Activated CD8-positive, alpha-beta memory T cell treated with anti-CD3 and anti-CD28 coated beads for 24 hours (primary cell): Measurements from ENCODE around the gene PHKA2.

Experiments used
- DNase-seq: peaks from one replicate; pipeline ENCODE4 v3.0.0-alpha.2; 2020

The PHKA2 gene

GRCh38 chrX:18924507-18925088 lies 59.3 kb downstream of the PHKA2 start:
- DNase-seq, result no peak

- no peak for DNase-seq
Observed at GRCh38 chrX:18920566-18920965, 63.3 kb downstream of the PHKA2 start.

GRCh38 chrX:18920079-18920478 lies 63.8 kb downstream of the PHKA2 start:
- DNase-seq, result no peak

- DNase-seq, result no peak
Observed at GRCh38 chrX:18917831-18918230, 66.1 kb downstream of the PHKA2 start.

GRCh38 chrX:18906286-18906685 lies 77.6 kb downstream of the PHKA2 start:
- no peak for DNase-seq

GRCh38 chrX:18900401-18900976 lies 83.4 kb downstream of the PHKA2 start:
- no peak for DNase-seq

- DNase-seq, result no peak
Observed at GRCh38 chrX:18899796-18900380, 84.0 kb downstream of the PHKA2 start.

- no peak for DNase-seq
Observed at GRCh38 chrX:18898492-18898891, 85.4 kb downstream of the PHKA2 start.

- DNase-seq, result no peak
Observed at GRCh38 chrX:18898091-18898490, 85.8 kb downstream of the PHKA2 start.

- no peak for DNase-seq
Observed at GRCh38 chrX:18897611-18898010, 86.3 kb downstream of the PHKA2 start.

- no peak for DNase-seq
Observed at GRCh38 chrX:18896680-18897544, 87.0 kb downstream of the PHKA2 start.

- no peak for DNase-seq
Observed at GRCh38 chrX:18895189-18895951, 88.5 kb downstream of the PHKA2 start.

GRCh38 chrX:18894156-18894555 lies 89.8 kb downstream of the PHKA2 start:
- DNase-seq, result no peak

GRCh38 chrX:18893536-18893935 lies 90.4 kb downstream of the PHKA2 start:
- no peak for DNase-seq

- DNase-seq, result no peak
Observed at GRCh38 chrX:18892899-18893298, 91.0 kb downstream of the PHKA2 start.

GRCh38 chrX:18891548-18891945 lies 92.4 kb downstream of the PHKA2 start:
- DNase-seq, result no peak

- DNase-seq, result no peak
Observed at GRCh38 chrX:18890724-18891547, 93.0 kb downstream of the PHKA2 start.

- no peak for DNase-seq
Observed at GRCh38 chrX:18890049-18890381, 93.9 kb downstream of the PHKA2 start.

GRCh38 chrX:18889346-18890048 lies 94.4 kb downstream of the PHKA2 start:
- no peak for DNase-seq

- no peak for DNase-seq
Observed at GRCh38 chrX:18888281-18888680, 95.6 kb downstream of the PHKA2 start.

GRCh38 chrX:18887825-18888212 lies 96.1 kb downstream of the PHKA2 start:
- DNase-seq, result no peak
